Stimulated activated naive B cell treated with anti-CD40 and anti-IgM and Interleukin-4, amounts not matched to agents 10 μg/mL and 1 μg/mL and 100 μg/mL, for 72 hours (primary cell): ENCODE results near the gene TTLL8.
A peak's percentile ranks its signal among the peaks of the same experiment; 100 is the strongest.
"Not testable (repeated sequence)": the region's sequence is repeated elsewhere in the genome, so short reads cannot be mapped to it uniquely, and the experiment has no call there.

Source experiments
- ATAC-seq, 2 donors: fragments of 150-1000 bp; cut with Tn5 transposase; replicated peaks; 2 replicates each; pipeline ENCODE4 v1.10.0; 2021; ENCODE audit warnings: moderate library complexity in 1 of 2
- DNase-seq: peaks from one replicate; pipeline ENCODE4 v3.0.0; 2021
- H3K27ac Mint-ChIP-seq: one replicate; pipeline ENCODE4 v1.8.0; 2022; ENCODE audit warnings: mild to moderate bottlenecking, mixed read lengths
- H3K27me3 Mint-ChIP-seq, 2 donors: one replicate each; pipeline ENCODE4 v1.8.0; 2022; ENCODE audit warnings: mixed read lengths in 2 of 2
- H3K36me3 Mint-ChIP-seq, 2 donors: one replicate each; pipeline ENCODE4 v1.8.0; 2022; ENCODE audit warnings: mixed read lengths in 2 of 2, mild to moderate bottlenecking in 1 of 2
- H3K4me1 Mint-ChIP-seq, 2 donors: one replicate each; pipeline ENCODE4 v1.8.0; 2022; ENCODE audit warnings: mixed read lengths in 2 of 2, mild to moderate bottlenecking in 1 of 2
- H3K4me3 Mint-ChIP-seq, 2 donors: one replicate each; pipeline ENCODE4 v1.8.0; 2022; ENCODE audit warnings: mild to moderate bottlenecking in 2 of 2, mixed read lengths in 2 of 2, moderate library complexity in 1 of 2
- H3K9me3 Mint-ChIP-seq, 2 donors: one replicate each; pipeline ENCODE4 v1.8.0; 2022; ENCODE audit warnings: mixed read lengths in 2 of 2, mild to moderate bottlenecking in 1 of 2

TTLL8 gene

GRCh38 chr22:50087646-50088045 lies 29.5 kb upstream of the TTLL8 start:
- Mint-ChIP-seq H3K4me3 (no peak overlapping the region), H3K4me1 (no peaks in the 10 kb centered on the region), H3K9me3 (peaks cover 7 to 17% of the 10 kb centered on the region in 2 donors), H3K27ac (peak overlapping the region; percentile 26), H3K36me3 (peaks cover 7 to 18% of the 10 kb centered on the region in 2 donors), H3K27me3 (peaks cover 22 to 33% of the 10 kb centered on the region in 2 donors)
- DNase-seq (no peak), ATAC-seq (no peak)

- Mint-ChIP-seq H3K27me3 (peaks cover 27 to 37% of the 10 kb centered on the region in 2 donors), H3K36me3 (peaks cover 7 to 18% of the 10 kb centered on the region in 2 donors), H3K9me3 (peaks cover 7 to 17% of the 10 kb centered on the region in 2 donors)
- DNase-seq, H3K4me1 Mint-ChIP-seq, H3K27ac Mint-ChIP-seq, ATAC-seq, H3K4me3 Mint-ChIP-seq: not testable (repeated sequence)
Observed at GRCh38 chr22:50086975-50087374, 28.9 kb upstream of the TTLL8 start.

DNA sequence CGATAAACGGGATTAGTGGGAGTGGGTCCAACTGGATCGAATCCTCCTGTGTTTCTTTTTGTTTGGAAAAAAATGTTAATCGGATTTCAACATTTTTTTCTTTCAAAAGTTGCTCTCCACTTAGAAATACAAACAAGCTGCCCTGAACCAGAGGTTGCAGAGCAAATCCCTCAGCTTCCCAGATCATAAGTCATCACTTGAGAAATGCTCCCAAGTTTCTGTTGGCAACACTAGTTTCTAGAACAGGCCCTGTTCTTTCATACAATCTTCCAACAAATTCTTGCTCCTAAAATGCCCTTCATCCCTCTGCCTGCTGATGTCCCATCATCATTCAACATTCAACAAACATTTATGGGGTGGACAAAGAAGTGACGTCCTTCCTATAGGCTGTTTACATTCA lies 28.4 kb upstream of the TTLL8 start:
- no peaks in the 10 kb centered on the region for H3K4me1 Mint-ChIP-seq
- peaks cover 32 to 42% of the 10 kb centered on the region in 2 donors for H3K27me3 Mint-ChIP-seq
- H3K27ac Mint-ChIP-seq, result no peak overlapping the region
- peaks cover 7 to 17% of the 10 kb centered on the region in 2 donors for H3K9me3 Mint-ChIP-seq
- DNase-seq (no peak), ATAC-seq (no peak)
- H3K4me3 Mint-ChIP-seq, result no peak overlapping the region
- peaks cover 7 to 18% of the 10 kb centered on the region in 2 donors for H3K36me3 Mint-ChIP-seq

DNA sequence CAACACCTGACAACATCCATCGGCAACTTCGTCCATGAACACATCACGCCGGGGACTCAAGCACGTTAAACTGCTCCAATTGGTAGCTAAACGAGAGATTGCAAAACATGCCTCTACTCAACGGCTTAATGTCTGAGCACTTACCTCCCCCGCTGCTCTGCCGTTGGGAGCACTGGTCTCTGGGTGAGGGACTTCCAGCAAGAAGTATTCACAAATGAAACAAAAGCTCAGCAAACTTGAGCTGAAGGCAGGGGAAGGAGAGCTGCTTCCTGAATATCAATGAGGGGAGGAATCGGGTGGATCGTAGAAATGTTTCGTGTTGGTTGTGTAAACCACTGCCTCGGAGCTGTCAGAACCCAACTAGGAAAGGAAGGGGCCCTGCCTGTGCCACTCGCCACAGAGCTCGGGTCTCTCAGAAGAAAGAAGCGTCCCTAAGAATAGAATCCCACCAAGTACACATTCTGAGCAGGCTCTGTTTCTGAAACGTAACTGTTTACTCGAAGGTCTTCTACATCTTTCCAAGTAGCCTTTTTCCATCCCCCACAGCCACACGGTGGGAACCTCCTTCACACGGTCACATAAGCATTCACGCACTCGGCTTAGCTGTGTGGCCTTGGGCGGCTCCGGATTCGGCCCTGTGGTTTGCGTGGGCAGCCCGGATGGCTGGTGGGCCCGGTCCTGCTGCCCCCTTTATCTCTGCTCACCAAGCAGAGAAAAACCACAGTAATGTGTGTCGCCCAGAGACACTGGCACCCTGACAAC lies 27.3 kb upstream of the TTLL8 start, which contains the start of gene MLC1:
Gene MLC1 (minus strand): TSS at position 216 of the 762 bp plus-strand sequence. CDS start 524 bp downstream, outside the sequence.
- ATAC-seq (no peak), DNase-seq (no peak)
- H3K4me3 Mint-ChIP-seq, result peak within 1 kb of the TSS; percentile 64 to 76
- H3K4me1 Mint-ChIP-seq, result no peaks in the 10 kb centered on the region
- peaks cover 7 to 15% of the 10 kb centered on the region in 2 donors for H3K36me3 Mint-ChIP-seq
- peaks cover 7 to 14% of the 10 kb centered on the region in 2 donors for H3K9me3 Mint-ChIP-seq
- no peak within 1 kb of the TSS for H3K27ac Mint-ChIP-seq
- H3K27me3 Mint-ChIP-seq, result peaks cover 42 to 48% of the 10 kb centered on the region in 2 donors

GRCh38 chr22:50084614-50085021 lies 26.5 kb upstream of the TTLL8 start:
- Mint-ChIP-seq H3K9me3 (peaks cover 7 to 12% of the 10 kb centered on the region in 2 donors), H3K4me3 (no peak overlapping the region), H3K36me3 (peaks cover 7 to 13% of the 10 kb centered on the region in 2 donors), H3K27ac (no peak overlapping the region), H3K27me3 (peaks cover 42 to 46% of the 10 kb centered on the region in 2 donors), H3K4me1 (no peaks in the 10 kb centered on the region)
- ATAC-seq (peak in 1 of 2 donors; percentile 28), DNase-seq (no peak)

GRCh38 chr22:50084080-50084477 lies 26.0 kb upstream of the TTLL8 start:
- Mint-ChIP-seq H3K4me1 (no peaks in the 10 kb centered on the region), H3K27ac (no peak overlapping the region), H3K4me3 (no peak overlapping the region), H3K9me3 (peaks cover 7 to 12% of the 10 kb centered on the region in 2 donors), H3K27me3 (peaks cover 38 to 46% of the 10 kb centered on the region in 2 donors), H3K36me3 (peaks cover 7 to 13% of the 10 kb centered on the region in 2 donors)
- DNase-seq (no peak), ATAC-seq (peak in 1 of 2 donors; percentile 5)

DNA sequence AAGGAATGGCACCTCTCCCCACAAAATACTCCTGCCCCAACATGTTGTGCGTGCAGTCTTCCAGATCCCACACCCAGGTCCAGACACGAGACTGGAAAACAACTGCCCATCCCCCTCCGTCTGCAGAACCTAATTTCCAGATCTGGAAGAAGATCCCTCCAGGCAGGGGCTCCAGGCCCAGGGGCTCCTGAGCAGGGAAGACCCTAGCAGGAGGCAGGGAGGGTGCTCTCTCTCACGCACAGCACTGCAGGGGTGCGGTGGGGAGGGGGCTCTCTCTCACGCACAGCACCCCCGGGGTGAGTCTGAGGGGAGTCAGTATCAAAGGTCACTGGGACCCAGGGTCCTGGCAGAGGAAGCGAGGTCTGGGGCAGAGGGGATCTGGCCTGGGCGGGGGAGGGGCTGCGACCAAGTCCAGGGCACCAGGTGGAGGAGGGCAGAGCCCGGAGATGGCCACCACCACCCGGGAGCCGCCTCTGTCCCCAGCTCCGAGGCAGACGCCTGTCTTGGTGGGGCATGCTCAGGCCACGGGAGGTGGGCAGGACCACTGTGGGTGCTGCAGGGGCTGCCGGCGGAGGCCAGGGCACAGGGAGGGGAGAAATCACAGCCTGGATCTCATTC lies 25.5 kb upstream of the TTLL8 start:
- Mint-ChIP-seq H3K4me1 (no peaks in the 10 kb centered on the region), H3K4me3 (no peak overlapping the region), H3K36me3 (peaks cover 7 to 13% of the 10 kb centered on the region in 2 donors), H3K27ac (no peak overlapping the region), H3K27me3 (peaks cover 38 to 46% of the 10 kb centered on the region in 2 donors), H3K9me3 (peaks cover 7 to 12% of the 10 kb centered on the region in 2 donors)
- DNase-seq (no peak), ATAC-seq (no peak)

DNA sequence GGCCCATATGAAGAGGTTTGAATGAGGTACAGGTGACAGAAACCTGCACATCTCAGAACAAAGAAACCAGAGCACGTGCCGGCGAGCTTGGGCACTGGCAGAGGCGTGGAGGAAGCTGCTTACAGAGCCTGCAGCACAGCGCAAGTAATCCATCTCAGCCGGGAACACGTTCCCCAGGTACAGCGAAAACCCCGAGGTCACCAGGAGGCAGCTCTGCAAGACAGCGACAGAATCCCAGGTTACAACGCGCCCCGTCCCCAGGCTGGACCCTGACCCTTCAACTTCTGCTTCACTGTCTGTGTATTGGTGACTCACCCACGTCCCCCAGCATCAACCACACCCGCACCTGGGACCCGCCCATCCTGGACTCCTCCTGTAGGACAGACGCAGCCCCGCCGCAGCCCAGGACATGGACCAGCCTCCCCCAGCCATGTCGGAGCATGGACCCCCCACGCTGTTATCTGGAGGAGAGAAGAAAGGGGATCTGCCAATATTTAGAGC lies 24.9 kb upstream of the TTLL8 start:
- DNase-seq (no peak), ATAC-seq (no peak)
- peaks cover 7 to 13% of the 10 kb centered on the region in 2 donors for H3K36me3 Mint-ChIP-seq
- H3K27ac Mint-ChIP-seq, result no peak overlapping the region
- H3K9me3 Mint-ChIP-seq, result peaks cover 7 to 12% of the 10 kb centered on the region in 2 donors
- H3K4me1 Mint-ChIP-seq, result no peaks in the 10 kb centered on the region
- peaks cover 38 to 46% of the 10 kb centered on the region in 2 donors for H3K27me3 Mint-ChIP-seq
- H3K4me3 Mint-ChIP-seq, result no peak overlapping the region

GRCh38 chr22:50082197-50082715 lies 24.2 kb upstream of the TTLL8 start:
- ATAC-seq (no peak), DNase-seq (no peak)
- H3K4me3 Mint-ChIP-seq, result no peak overlapping the region
- H3K4me1 Mint-ChIP-seq, result no peaks in the 10 kb centered on the region
- H3K36me3 Mint-ChIP-seq, result peaks cover 3 to 8% of the 10 kb centered on the region in 2 donors
- H3K9me3 Mint-ChIP-seq, result peaks cover 3 to 7% of the 10 kb centered on the region in 2 donors
- H3K27me3 Mint-ChIP-seq, result peaks cover 38 to 41% of the 10 kb centered on the region in 2 donors
- no peak overlapping the region for H3K27ac Mint-ChIP-seq

- H3K36me3 Mint-ChIP-seq, result peaks cover 0 to 2% of the 10 kb centered on the region in 2 donors
- ATAC-seq, result no peak
- no peak for DNase-seq
- no peaks in the 10 kb centered on the region for H3K4me1 Mint-ChIP-seq
- no peak overlapping the region for H3K27ac Mint-ChIP-seq
- peaks cover 0 to under 1% of the 10 kb centered on the region in 2 donors for H3K9me3 Mint-ChIP-seq
- no peak overlapping the region for H3K4me3 Mint-ChIP-seq
- peaks cover 35 to 38% of the 10 kb centered on the region in 2 donors for H3K27me3 Mint-ChIP-seq
Observed at GRCh38 chr22:50081426-50082196, 23.5 kb upstream of the TTLL8 start.

GRCh38 chr22:50080077-50080465 lies 22.0 kb upstream of the TTLL8 start:
- ATAC-seq, result no peak

DNA sequence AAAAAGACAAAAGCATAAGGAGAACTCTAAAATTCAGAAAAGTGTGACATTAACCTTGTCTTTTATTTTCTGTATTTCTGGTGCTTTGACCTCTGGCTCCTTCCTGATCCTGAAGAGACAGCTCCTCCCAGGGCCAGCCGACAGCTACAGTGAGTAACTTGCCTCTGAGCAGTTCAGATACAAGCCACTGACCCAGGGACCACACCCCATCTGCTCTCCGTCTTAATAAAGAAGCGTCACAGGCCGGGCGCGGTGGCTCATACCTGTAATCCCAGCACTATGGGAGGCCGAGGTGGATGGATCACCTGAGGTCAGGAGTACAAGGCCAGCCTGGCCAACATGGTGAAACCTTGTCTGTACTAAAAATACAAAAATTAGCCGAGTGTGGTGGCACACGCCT lies 20.7 kb upstream of the TTLL8 start:
- ATAC-seq, result no peak
- Mint-ChIP-seq H3K4me3 (no peak overlapping the region), H3K9me3 (no peaks in the 10 kb centered on the region), H3K27ac (no peak overlapping the region), H3K36me3 (no peaks in the 10 kb centered on the region), H3K4me1 (peaks cover 4 to 7% of the 10 kb centered on the region in 2 donors), H3K27me3 (peaks cover 27 to 32% of the 10 kb centered on the region in 2 donors)
- no peak for DNase-seq

More at GRCh38 chr22:50080077-50080465, 22.0 kb upstream of the TTLL8 start:
- DNase-seq, result no peak
- Mint-ChIP-seq H3K27me3 (peaks cover 28 to 38% of the 10 kb centered on the region in 2 donors), H3K27ac (no peak overlapping the region), H3K9me3 (no peaks in the 10 kb centered on the region), H3K36me3 (no peaks in the 10 kb centered on the region), H3K4me1 (peaks cover 4 to 7% of the 10 kb centered on the region in 2 donors), H3K4me3 (no peak overlapping the region)

DNA sequence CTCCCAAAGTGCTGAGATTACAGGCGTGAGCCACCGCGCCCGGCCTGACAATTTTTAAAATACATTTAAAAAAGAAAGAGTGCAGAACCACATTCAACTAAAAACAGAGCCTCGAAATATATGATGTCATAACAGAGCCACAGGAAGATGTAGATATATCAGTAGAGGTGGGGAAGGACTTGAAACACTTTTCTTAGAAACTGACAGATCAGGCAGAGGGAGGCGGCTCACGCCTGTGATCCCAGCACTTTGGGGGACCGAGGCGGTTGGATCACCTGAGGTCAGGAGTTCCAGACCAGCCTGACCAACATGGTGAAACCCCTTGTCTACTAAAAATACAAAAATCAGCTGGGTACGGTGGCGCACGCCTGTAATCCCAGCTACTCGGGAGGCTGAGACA lies 20.1 kb upstream of the TTLL8 start:
- Mint-ChIP-seq H3K4me3 (no peak overlapping the region), H3K36me3 (no peaks in the 10 kb centered on the region), H3K27me3 (peaks cover 24 to 27% of the 10 kb centered on the region in 2 donors), H3K27ac (no peak overlapping the region), H3K9me3 (no peaks in the 10 kb centered on the region), H3K4me1 (peaks cover 4 to 7% of the 10 kb centered on the region in 2 donors)
- ATAC-seq, result no peak
- no peak for DNase-seq
